HG02870 (cell line): ENCODE results near the gene DEFB108B.
"Not testable (repeated sequence)": the region's sequence is repeated elsewhere in the genome, so short reads cannot be mapped to it uniquely, and the experiment has no call there.

Experiments used
- ATAC-seq: cut with Tn5 transposase; IDR thresholded peaks from one replicate; pipeline ENCODE4 v1.9.1; 2021; ENCODE audit warnings: mild to moderate bottlenecking, moderate library complexity; ENCODE audit not compliant: unreplicated experiment

The DEFB108B gene

DNA sequence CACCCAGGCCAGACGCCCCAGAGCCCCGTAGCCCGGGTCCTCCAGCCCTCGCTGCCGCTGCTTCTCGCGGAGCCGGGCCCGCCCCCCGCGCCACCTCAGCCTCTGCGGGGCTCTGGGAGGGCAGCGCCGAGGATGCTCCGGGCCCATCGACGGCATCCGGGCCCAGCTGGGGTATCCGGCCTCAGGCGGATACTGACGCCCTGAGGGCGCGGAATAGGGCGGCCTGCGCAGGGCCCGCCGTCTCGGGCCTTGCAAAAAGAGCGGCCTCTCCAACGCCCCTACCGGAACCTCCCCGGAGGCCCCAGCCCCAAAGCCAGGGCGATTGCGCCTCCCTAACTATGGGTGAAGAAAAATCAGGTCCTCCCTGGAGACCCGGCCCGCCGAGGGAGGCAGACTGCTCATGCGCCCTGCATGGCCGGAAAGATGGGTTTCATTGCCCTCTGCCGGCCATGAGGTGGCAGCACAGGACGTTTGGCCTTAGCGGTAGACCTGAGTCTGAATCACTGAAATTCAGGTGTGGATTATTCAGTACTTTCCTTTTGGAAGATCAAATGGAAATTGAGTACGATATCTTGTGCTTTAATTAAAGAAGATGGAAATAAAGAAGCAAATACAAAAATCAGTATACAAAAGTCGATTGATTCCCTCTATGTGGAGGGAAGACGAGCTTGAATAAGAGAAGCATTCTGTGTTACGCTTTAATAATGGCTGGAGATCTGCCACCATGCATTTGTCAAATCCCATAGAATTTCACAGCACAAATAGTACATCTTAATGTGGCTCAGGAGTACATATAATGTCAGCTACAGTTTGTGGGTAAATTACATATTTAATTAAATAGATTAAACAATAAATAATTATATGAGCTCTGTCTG is 19.3 kb upstream of the DEFB108B start:
- not testable (repeated sequence) for ATAC-seq

DNA sequence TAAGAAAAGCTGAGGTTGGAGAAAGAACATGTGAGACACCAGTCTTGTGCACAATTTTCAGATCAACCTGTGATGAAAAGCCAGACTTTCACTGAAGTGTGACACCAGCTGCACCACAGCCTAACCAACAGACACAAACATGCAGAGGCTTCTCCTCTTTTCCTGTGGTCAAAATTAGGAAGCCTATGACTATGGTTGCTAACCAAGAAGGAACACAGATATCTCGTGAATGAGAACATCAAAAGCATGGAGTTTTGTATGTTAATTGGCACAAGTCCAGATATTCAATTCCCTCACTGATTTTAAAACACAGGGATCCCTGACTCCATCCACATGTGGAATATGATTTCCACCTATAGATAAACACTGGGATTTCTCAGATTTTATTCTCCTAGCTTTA is 11.5 kb upstream of the DEFB108B start:
- not testable (repeated sequence) for ATAC-seq

DNA sequence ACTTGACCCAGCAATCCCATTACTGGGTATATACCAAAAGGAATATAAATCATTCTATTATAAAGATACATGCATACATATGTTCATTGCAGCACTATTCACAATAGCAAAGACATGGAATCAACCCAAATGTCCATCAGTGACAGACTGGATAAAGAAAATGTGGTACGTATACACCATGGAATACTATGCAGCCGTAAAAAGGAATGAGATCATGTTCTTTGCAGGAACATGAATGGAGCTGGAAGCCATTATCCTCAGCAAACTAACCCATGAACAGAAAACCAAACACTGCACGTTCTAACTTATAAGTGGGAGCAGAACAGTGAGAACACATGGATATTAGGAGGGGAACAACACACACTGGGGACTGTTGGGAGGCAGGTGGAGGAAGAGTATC is 3.8 kb upstream of the DEFB108B start:
- ATAC-seq = not testable (repeated sequence)

DNA sequence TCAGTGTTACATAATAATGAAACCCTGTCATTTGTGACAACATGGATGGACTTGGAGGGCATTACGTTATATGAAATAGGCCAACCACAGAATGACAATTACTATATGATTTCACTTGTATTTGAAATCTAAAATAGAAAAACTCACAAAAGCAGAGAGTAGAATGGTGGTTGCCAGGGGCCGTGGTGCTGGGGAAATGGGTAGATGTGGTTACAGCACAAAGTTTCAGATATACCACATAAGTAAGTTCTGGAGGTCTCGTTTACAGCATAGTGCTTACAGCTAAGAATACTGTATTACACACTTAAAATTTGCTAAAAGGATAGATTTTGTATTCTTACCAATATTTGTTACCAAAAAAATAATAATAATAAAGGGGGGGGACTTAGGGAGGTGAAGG is 3.3 kb upstream of the DEFB108B start:
- not testable (repeated sequence) for ATAC-seq

DNA sequence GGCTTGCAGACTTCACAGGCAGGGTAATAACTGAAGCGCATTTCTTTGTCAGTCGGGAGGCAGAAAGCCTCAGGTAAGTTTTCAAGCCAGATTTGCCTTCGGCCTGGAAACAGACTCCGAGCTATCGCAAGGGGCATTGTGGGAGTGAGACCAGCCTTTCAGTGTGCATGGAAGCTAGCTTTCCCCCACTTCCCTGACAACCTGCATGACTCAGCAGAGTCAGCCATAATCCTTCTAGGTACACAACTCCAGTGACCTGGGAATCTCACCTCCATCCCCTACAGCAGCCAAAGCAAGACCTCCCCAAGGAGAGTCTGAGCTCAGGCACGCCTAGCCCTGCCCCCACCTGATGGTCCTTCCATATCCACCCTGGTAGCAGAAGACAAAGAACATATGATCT is 9.7 kb downstream of the DEFB108B start:
- not testable (repeated sequence) for ATAC-seq

DNA sequence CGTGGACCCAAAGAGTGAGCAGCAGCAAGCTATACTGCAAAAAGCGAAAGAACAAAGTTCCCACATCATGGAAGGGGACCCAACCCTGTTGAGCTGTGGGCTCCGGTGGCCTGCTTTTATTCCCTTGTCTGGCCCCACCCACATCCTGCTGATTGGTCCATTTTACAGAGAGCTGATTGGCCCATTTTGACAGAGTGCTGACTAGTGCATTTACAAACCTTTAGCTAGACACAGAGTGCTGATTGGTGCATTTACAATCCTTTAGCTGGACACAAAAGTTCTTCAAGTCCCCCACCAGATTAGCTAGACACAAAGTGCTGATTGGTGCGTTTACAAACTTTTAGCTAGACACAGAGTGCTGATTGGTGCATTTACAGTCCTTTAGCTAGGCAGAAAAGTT is 10.4 kb downstream of the DEFB108B start:
- ATAC-seq = not testable (repeated sequence)

DNA sequence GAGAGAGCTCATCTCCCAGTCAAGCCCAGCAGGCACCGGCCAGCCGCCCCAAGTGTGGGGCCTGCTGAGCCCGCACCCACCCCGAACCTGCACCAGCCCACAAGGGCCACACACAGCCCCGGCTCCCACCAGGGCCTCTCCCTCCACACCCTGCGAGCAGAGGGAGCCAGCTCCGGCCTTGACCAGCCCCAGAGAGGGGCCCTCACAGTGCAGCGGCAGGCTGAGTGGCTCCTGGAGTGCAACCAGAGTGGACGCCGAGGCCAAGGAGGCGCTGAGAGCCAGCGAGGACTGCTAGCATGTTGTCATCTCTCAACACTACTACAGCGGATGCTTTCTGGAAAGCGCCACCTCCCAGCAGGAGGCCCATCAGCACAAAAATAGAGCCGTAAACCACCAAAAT is 10.9 kb downstream of the DEFB108B start:
- ATAC-seq = no peak

DNA sequence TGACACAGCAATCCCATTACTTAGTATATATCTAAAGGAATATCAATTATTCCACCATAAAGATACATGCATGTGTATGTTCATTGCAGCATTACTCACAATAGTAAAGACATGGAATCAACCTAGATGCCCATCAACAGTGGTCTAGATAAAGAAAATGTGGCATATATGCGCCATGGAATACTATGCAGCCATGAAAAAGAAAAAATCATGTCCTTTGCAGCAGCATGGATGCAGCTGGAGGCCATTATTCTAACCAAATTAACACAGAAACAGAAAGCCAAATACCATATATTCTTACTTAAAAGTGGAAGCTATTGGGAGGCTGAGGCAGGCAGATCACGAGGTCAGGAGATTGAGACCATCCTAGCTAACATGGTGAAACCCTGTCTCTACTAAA is 20.9 kb downstream of the DEFB108B start:
- ATAC-seq = not testable (repeated sequence)

DNA sequence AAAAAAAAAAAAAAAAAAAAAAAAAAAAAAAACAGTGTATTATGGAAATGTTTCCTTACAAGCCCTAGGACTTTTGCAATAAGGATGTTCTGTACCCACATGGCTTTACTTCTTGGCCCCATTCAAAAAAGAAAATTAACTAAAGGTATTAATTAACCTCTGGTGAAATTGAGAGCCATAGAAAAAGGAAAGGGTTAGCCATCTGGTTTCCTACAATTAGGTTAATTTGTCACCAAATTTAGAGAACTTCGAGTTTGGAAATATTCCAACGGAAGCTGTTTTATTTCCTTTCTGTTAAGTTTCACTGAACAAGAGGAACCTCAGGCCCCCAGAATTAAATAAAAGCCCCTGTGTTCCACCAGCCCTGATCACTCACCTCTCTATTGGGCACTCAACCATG is 22.9 kb downstream of the DEFB108B start:
- not testable (repeated sequence) for ATAC-seq

DNA sequence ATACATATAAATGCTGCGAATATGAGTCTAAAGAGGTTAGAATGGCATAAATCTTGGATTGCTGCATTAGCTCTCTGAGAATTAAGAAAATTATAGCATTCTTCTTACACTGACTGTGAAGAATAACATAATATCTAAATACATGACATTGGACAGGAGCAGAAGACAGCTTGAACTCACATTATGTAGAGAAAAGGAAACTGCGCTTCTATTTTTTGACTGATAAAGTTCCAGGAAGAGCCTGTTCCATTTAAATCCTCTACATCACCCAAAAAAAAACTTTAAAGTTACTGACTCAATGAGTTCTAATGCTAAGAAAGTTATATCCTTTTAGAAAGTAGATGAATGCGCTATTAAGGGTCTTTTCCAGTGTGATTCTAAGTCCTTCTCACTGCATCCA is 27.8 kb downstream of the DEFB108B start:
- not testable (repeated sequence) for ATAC-seq

DNA sequence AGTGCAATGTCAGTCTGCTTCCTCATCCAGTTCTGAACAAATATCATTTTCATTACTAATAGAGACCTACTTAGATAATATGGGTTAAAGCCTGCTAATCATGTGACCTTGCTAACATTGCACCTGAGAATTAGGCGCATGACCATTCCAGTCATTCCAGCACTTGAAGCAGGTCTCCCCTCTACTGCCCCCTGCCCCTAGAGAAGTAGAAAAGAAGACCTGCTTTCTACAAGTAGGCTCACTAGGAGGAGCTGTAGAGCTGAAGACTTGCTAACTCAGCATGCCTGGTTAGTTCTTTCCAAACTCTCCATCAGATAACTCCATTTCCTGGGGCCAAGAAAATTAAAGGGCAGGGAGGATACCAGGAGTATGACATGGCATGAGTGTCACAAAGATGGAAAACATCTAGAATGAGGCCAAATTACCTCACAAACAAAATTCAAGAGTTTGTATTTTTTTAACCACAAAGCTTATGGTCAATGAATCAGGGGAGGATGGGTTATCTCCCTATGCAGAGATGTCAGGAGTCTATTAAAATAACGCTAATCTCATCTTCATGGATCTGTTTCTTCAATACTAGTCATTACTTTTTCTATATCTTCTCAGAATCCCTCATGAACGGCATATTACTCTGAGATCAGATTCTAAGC is 31.1 kb downstream of the DEFB108B start:
- ATAC-seq = not testable (repeated sequence)

DNA sequence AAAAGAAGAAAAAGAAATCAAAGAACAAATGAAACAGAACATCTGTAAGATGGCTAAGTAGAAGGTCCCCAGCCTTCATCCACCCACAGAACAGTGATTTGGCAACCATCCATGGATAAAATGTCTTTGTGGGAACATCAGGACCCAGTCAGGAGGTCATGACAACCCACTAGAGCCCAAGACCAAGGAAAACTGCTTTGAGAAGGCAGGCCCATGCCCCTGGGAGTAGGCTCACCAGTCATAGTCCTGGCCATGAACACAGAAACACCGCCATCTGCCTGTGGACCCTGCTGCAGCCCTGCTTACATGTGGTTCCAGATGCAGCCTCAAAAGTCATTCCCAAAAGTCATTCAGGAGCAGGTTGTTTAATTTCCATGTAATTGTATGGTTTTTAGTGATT is 34.2 kb downstream of the DEFB108B start:
- not testable (repeated sequence) for ATAC-seq

DNA sequence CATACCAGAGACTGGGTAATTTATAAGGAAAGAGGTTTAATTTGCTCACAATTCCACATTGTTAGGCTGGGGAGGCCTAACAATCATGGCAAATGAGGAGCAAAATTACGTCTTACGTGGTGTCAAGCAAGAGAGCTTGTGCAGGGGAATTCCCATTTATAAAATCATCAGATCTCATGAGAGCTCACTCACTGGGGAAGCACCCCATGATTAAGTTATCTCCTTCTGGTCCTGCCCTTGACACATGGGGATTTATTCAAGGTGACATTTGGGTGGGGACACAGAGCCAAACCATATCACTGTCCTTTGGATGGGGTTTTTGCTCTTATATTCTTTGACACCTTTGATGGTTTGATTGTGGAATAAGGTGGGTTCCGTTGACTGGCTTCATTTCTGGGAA is 36.9 kb downstream of the DEFB108B start:
- ATAC-seq = not testable (repeated sequence)

DNA sequence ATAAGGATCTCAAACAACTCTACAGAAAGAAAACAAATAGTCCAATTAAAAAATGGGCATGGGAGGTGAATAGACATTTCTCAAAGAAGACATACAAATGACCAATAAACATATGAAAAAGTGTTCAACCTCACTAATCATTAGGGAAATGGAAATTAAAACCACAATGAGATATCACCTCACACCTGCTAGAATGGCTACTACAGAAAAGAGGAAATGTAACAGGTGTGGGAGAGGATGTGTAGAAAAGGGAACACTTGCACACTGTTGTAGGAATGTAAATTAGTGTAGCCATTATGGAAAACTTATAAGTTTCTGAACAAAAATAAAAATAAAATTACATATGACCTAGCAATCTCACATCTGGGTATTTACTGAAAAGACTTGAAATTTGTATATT is 37.7 kb downstream of the DEFB108B start:
- ATAC-seq = not testable (repeated sequence)

DNA sequence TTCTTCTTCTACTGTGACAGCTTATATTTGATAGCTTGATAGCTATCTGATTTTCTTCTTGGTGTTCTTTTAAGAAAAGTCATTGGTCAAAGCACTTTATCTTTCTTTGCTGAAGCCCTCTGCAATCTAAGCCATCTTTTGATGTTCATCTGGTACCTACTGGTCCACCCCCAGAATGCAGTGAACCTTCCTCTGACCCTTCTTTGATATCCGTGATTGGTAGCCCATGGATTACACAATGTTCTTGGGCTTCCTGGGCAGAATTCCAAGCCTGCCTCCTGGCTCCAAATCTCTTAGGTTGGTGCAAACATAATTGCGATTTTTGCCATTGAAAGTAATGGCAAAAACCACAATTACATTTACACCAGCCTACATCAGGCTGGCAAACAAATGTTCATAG is 43.3 kb downstream of the DEFB108B start:
- not testable (repeated sequence) for ATAC-seq

DNA sequence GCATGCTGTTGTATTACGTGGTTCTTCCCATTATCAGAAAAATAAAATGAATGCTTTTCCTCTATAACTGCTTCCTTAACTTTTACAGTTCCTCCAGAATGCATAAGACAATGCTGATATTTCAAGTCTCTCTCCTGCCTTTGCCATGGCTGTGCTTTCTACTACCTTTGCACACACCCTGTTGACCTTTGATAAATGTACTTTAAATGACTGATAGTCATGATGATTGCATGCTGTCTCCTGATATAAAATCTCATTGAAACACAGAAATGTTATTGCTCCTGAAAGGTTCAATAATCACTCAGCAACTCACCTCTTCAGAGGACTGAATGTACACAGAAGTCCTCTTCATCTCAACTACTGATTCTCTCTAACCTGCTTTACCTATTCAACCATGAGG is 45.1 kb downstream of the DEFB108B start, which contains the start of gene DEFB131B:
Gene DEFB131B, plus strand, starts transcription at position 395 of the 400 bp plus-strand sequence. Its CDS starts 0 bp downstream, at position 395.
- ATAC-seq = not testable (repeated sequence)

DNA sequence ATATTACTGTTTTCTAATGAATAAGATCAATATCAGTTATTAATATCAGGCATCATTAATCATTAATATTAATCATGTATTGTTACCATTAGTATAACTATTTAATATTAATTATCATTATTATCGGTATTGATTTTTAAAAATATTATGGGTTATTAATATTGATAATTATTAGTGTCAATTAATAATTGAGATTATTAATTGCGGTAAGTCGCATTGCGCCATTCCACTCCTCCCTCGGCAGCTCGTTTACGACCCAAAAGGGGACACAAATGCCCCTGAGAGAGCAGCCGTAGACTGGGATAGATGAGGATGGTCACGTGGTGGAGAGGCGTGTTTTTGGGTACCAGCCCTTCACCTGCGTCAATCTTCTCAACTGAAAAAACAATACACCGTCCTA is 52.8 kb downstream of the DEFB108B start:
- not testable (repeated sequence) for ATAC-seq
